ENCODE data around the gene PSMA2.

DNA sequence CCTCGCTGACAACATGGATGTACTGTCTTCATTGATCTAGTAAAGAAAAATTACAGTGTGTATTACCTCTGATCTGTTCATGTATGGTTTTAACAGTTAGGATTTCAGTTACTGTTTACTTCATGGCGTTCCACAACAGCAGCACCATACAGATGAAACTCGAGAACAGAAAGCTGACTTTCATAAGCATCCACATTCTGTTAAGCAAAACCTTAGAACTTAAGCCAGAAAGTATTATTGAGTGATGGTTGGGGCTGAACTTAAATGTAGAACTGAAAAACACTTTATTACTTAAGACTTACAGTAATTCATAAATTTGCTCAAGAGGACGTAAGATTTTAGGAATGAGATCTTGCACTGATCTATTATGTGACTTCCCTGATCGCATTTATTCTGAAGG, 3.9 kb upstream of the PSMA2 start:
- no peak for TF ChIP-seq ELF4 (IDR thresholded peaks at IDR 0.05)
- TF ChIP-seq FOXK2 (IDR thresholded peaks at IDR 0.05) = no peak
- TF ChIP-seq FOXM1 (IDR thresholded peaks at IDR 0.05; ENCODE audit: borderline replicate concordance) = no peak

Data from HEK293T (cell line).